Kidney (tissue), 14 donors: Measurements from ENCODE around the gene SH3RF2. TPM values are rescaled to one million over a fixed set of nuclear protein-coding genes. Genes with fewer than 3 reads are reported as not detected.

Source experiments
- DNase-seq, 5 donors: peaks; one replicate each; pipeline ENCODE4 v3.0.0-alpha.2; 2013 to 2020
- FAIRE-seq: peaks from 2 replicates; lab custom pipeline; 2012; peaks lifted over from hg19 to GRCh38; lab: Jason Lieb, UNC
- H3K27ac ChIP-seq, 2 donors: one replicate each; pipeline ENCODE4 v1.7.0; 2013; ENCODE audit warnings: low read depth in 2 of 2, low read length in 2 of 2, inconsistent platforms in 1 of 2
- H3K27me3 ChIP-seq: one replicate; pipeline ENCODE4 v1.7.1; 2013; ENCODE audit warnings: low read length, inconsistent platforms; ENCODE audit not compliant: control insufficient read depth, insufficient read depth
- H3K36me3 ChIP-seq, 3 donors: one replicate each; pipeline versions ENCODE4 v1.7.0 to v1.7.1; 2013; ENCODE audit warnings: low read length in 3 of 3, control low read depth in 1 of 3, inconsistent platforms in 1 of 3; ENCODE audit not compliant: insufficient read depth in 3 of 3, control insufficient read depth in 2 of 3
- H3K4me1 ChIP-seq, 3 donors: one replicate each; pipeline versions ENCODE4 v1.7.0 to v1.7.1; 2013; ENCODE audit warnings: low read length in 3 of 3, inconsistent platforms in 1 of 3, low read depth in 1 of 3; ENCODE audit not compliant: control insufficient read depth in 2 of 3, insufficient read depth in 2 of 3
- H3K4me3 ChIP-seq, 3 donors: one replicate each; pipeline versions ENCODE4 v1.7.0 to v1.8.1; 2013; ENCODE audit warnings: low read length in 3 of 3, control low read depth in 1 of 3, inconsistent platforms in 1 of 3
- H3K9ac ChIP-seq, 3 donors: one replicate each; pipeline versions ENCODE4 v1.7.0 to v1.7.1; 2013; ENCODE audit warnings: low read length in 3 of 3, control low read depth in 1 of 3, inconsistent platforms in 1 of 3
- H3K9me3 ChIP-seq, 3 donors: one replicate each; pipeline versions ENCODE4 v1.7.0 to v1.7.1; 2013; ENCODE audit warnings: low read length in 3 of 3, control low read depth in 1 of 3, inconsistent platforms in 1 of 3; ENCODE audit not compliant: control insufficient read depth in 2 of 3, insufficient read depth in 1 of 3
- intact Hi-C: fragments of 100-400 bp; cut with DNase I; formaldehyde crosslinking; loops from one replicate; pipeline ENCODE4 v1.11.1; 2022
- polyA plus RNA-seq: library from polyadenylated mRNA; stranded (reverse); fragments of 350-450 nt; fragmentation: Illumina TruSeq; extraction: RNeasy Lipid Tissue Mini Kit (QIAGEN cat#74804); gene quantifications from one replicate; pipeline ENCODE4 v1.2.3, GENCODE V29; 2014; ENCODE audit warnings: low read depth, low replicate concordance; ENCODE audit not compliant: insufficient read depth
- total RNA-seq: library from RNA; stranded (reverse); fragmentation: NEBNext Ultra II Directional; extraction: Animal tissue kit (Norgen Biotek cat#: 25700); gene quantifications from one replicate; pipeline ENCODE4 v1.2.1, GENCODE V29; 2021
- TF ChIP-seq, protein P1 (sequence below): IDR thresholded peaks from 3 replicates; pipeline ENCODE4 v1.5.1; 2012; ENCODE audit warnings: mild to moderate bottlenecking, moderate library complexity, borderline replicate concordance; ENCODE audit not compliant: insufficient read depth; ENCODE audit errors: extremely low read depth
- donor health status: control.
- donor health status: control.
- donor health status: control.
- donor health status: control.
- donor health status: control.
- donor health status: DM: yes; HTN: yes; CAD: no.
- donor health status: Normal renal cell carcinoma (clear cell type).

The SH3RF2 gene
- total and polyA plus RNA-seq, 2 donors from 2014 or later: 1.3 to 4.9 TPM

DNA sequence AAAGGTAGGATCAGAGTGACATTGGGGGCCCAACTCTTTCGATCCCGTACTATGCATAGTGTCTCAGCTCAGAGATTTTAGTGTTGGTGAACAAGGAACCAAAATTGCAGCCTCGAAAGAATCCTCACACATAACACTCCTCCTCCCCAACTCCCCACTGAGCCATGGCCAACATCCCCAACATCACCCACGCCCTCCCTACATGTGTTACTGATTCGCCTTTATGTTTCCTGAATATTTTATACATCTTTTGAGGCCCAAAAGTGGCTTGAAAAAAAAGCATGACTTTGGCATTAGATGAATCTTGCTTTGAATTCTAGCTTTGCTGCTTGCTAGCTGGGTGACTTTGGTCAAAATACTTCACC lies 123.8 kb downstream of the SH3RF2 start:
- intact Hi-C loops: no loop called here
- Histone ChIP-seq H3K27ac (no peak overlapping the region), H3K36me3 (no peaks in the 10 kb centered on the region), H3K9ac (no peak overlapping the region), H3K9me3 (no peaks in the 10 kb centered on the region), H3K4me3 (no peak overlapping the region), H3K27me3 (no peaks in the 10 kb centered on the region), H3K4me1 (no peaks in the 10 kb centered on the region)
- DNase-seq (no peak), FAIRE-seq (no peak)
- TF ChIP-seq, protein P1, sequence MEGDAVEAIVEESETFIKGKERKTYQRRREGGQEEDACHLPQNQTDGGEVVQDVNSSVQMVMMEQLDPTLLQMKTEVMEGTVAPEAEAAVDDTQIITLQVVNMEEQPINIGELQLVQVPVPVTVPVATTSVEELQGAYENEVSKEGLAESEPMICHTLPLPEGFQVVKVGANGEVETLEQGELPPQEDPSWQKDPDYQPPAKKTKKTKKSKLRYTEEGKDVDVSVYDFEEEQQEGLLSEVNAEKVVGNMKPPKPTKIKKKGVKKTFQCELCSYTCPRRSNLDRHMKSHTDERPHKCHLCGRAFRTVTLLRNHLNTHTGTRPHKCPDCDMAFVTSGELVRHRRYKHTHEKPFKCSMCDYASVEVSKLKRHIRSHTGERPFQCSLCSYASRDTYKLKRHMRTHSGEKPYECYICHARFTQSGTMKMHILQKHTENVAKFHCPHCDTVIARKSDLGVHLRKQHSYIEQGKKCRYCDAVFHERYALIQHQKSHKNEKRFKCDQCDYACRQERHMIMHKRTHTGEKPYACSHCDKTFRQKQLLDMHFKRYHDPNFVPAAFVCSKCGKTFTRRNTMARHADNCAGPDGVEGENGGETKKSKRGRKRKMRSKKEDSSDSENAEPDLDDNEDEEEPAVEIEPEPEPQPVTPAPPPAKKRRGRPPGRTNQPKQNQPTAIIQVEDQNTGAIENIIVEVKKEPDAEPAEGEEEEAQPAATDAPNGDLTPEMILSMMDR: no peak

DNA sequence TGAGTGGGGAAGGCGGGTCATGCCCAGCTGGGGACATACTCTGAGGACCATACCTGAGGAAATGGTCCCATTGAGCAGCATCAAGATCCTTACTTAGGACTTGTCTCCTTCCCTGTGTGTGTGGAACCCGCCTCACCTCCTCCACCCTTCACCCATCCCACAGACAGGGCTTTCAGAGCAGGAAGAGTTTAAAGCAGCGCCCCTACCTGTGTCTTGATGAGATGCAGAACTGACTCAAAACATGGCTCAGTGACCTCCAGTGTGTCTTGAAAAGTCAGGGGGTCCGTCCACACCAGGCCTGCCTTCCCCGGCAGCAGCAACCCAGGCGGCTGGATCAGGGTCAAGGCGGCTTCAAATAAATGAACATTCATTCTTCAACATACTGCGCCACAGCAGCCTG lies 130.6 kb downstream of the SH3RF2 start:
- TF ChIP-seq, protein P1: no peak
- intact Hi-C loops: no loop called here
- no peak for DNase-seq

DNA sequence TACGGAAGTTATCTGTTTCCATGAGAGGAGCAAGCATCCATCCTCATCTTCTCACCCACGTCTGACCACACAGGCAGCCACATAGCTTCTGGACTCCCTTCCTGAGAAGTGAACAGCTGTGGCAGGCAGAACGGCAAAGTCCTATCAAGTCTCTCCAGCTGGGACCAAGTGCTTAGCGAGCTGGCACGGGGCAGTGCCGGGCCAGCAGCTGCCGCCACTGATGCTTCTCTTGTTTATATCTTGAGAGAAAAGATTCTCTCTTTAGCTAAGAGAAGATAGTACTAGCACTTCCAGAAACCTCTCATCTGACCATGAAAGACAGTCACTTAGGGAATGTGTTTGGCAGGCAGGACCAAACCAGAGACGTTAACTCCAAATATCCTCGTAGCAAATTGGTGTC lies 131.8 kb downstream of the SH3RF2 start:
- Histone ChIP-seq H3K36me3 (no peaks in the 10 kb centered on the region), H3K27ac (no peak overlapping the region), H3K4me1 (no peaks in the 10 kb centered on the region), H3K9me3 (no peaks in the 10 kb centered on the region), H3K4me3 (no peak overlapping the region), H3K27me3 (no peaks in the 10 kb centered on the region), H3K9ac (no peak overlapping the region)
- TF ChIP-seq, protein P1: no peak
- intact Hi-C loops: no loop called here
- no peak for DNase-seq
- FAIRE-seq: no peak

More for the DNA sequence above, 130.6 kb downstream of the SH3RF2 start:
- Histone ChIP-seq H3K27ac (no peak overlapping the region), H3K4me3 (no peak overlapping the region), H3K36me3 (no peaks in the 10 kb centered on the region), H3K4me1 (no peaks in the 10 kb centered on the region), H3K9ac (no peak overlapping the region), H3K9me3 (no peaks in the 10 kb centered on the region), H3K27me3 (no peaks in the 10 kb centered on the region)
- no peak for FAIRE-seq
